Subcutaneous adipose tissue (tissue), 4 donors: ENCODE measurements around the gene CDHR2. TPM values are rescaled to one million over a fixed set of nuclear protein-coding genes. Genes with fewer than 3 reads are reported as not detected.

Experiments used
- total RNA-seq, 4 donors: library from RNA; depleted of rRNA; stranded (reverse); fragments of >200 nt; gene quantifications; one replicate each; pipeline ENCODE4 v1.1.0, GENCODE V29; 2016
- TF ChIP-seq, protein P1 (sequence below): fragments of 450-650 bp; IDR thresholded peaks from one replicate; pipeline ENCODE4 v1.5.1; 2016; ENCODE audit warnings: low read depth, mild to moderate bottlenecking, control low read depth, antibody characterized with exemption, moderate library complexity

The CDHR2 gene
- total RNA-seq, 4 donors from 2014 or later = 0.17 TPM; not detected in 3

DNA sequence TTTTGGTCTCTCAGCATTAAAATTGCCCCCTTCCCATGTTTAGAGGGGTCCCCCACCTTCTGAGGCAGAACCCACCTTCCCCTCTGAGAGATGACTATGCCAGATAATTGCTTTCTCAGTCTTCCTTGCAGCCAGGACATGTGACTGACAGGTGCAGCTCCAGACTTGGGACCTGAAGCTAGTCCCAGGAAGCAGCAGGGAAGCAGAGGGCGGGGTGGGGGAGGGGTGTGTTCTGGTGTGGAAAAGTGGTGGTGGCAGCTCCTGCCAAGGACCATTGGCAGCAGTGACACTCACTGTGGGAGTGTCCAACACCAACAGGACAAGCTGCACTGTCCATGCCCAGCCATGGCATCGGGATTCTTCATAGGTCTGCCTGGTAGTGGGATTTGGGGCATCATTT is 83.6 kb downstream of the CDHR2 start:
- TF ChIP-seq, protein P1, sequence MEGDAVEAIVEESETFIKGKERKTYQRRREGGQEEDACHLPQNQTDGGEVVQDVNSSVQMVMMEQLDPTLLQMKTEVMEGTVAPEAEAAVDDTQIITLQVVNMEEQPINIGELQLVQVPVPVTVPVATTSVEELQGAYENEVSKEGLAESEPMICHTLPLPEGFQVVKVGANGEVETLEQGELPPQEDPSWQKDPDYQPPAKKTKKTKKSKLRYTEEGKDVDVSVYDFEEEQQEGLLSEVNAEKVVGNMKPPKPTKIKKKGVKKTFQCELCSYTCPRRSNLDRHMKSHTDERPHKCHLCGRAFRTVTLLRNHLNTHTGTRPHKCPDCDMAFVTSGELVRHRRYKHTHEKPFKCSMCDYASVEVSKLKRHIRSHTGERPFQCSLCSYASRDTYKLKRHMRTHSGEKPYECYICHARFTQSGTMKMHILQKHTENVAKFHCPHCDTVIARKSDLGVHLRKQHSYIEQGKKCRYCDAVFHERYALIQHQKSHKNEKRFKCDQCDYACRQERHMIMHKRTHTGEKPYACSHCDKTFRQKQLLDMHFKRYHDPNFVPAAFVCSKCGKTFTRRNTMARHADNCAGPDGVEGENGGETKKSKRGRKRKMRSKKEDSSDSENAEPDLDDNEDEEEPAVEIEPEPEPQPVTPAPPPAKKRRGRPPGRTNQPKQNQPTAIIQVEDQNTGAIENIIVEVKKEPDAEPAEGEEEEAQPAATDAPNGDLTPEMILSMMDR = no peak

- TF ChIP-seq, protein P1 = no peak
These were observed 84.5 kb downstream of the CDHR2 start for GRCh38 chr5:176633598-176633997.

DNA sequence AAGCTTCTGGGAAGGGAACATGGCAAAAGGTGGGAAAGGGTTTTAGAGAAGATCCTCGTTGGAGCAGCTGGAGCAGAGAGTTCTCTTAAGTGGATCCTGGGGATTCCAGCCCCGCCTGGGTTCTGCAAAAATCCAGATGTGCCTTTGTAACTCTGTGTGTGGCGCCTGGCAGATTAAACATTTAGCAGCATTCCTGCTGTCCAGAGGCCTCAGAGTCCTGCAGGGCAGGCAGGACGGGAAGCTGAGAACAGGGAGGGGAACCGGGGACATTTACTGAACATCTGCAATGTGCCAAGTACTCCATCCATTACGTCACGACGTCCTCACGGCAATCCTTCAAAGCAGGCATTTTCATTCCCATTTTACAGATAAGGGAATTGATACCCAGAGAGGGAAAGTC is 87.3 kb downstream of the CDHR2 start:
- TF ChIP-seq, protein P1 = no peak

- TF ChIP-seq, protein P1 = no peak
These were observed 88.4 kb downstream of the CDHR2 start for GRCh38 chr5:176637556-176637955.

GRCh38 chr5:176638437-176638836 is 89.3 kb downstream of the CDHR2 start:
- TF ChIP-seq, protein P1 = no peak

- TF ChIP-seq, protein P1 = no peak
These were observed 90.1 kb downstream of the CDHR2 start for GRCh38 chr5:176639208-176639607.

- TF ChIP-seq, protein P1 = no peak
These were observed 90.8 kb downstream of the CDHR2 start for GRCh38 chr5:176639981-176640380.
